Stomach (tissue), 19 donors: ENCODE results near the gene ZAR1L. TPM values are rescaled to one million over a fixed set of nuclear protein-coding genes. Genes with fewer than 3 reads are reported as not detected.
"Not testable (repeated sequence)": the region's sequence is repeated elsewhere in the genome, so short reads cannot be mapped to it uniquely, and the experiment has no call there.

Experiments used
- DNase-seq, 2 donors: peaks; one replicate each; pipeline versions ENCODE4 v3.0.0 to v3.0.0-alpha.2; 2013 to 2019
- H3K27ac ChIP-seq, 5 donors: fragments of 200-600 bp in 4 of 5; sonication (generic) in 4 of 5; one replicate each; pipeline ENCODE4 v1.5.1; 2013 to 2019; ENCODE audit warnings: mild to moderate bottlenecking in 1 of 5, moderate library complexity in 1 of 5
- H3K27me3 ChIP-seq, 3 donors: fragments of 200-600 bp; sonication (generic); one replicate each; pipeline ENCODE4 v1.5.1; 2017 to 2019; ENCODE audit warnings: mixed run types in 1 of 3
- H3K36me3 ChIP-seq, 4 donors: fragments of 200-600 bp; sonication (generic); 1 replicate in 3 of 4; 2 replicates in 1 of 4; pipeline ENCODE4 v1.5.1; 2016 to 2019
- H3K4me1 ChIP-seq, 4 donors: fragments of 200-600 bp; sonication (generic); one replicate each; pipeline ENCODE4 v1.5.1; 2016 to 2019
- H3K4me3 ChIP-seq, 4 donors: fragments of 200-600 bp; sonication (generic) in 3 of 4; one replicate each; pipeline ENCODE4 v1.5.1; 2016 to 2019; ENCODE audit warnings: mild to moderate bottlenecking in 1 of 4
- H3K9me3 ChIP-seq, 4 donors: fragments of 200-600 bp; sonication (generic); one replicate each; pipeline ENCODE4 v1.5.1; 2016 to 2019
- CTCF ChIP-seq, 7 experiments: fragments of 450-650 bp in 4 of 7; fragments of 200-600 bp in 3 of 7; sonication (generic) in 3 of 7; IDR thresholded peaks; one replicate each; pipeline ENCODE4 v1.5.1; 2016 to 2019; ENCODE audit warnings: antibody characterized with exemption in 7 of 7, control low read depth in 2 of 7, mild to moderate bottlenecking in 1 of 7
- EP300 ChIP-seq: sonication (generic); formaldehyde crosslinking; IDR thresholded peaks from one replicate; pipeline ENCODE4 v1.6.1; 2017; ENCODE audit warnings: antibody characterized with exemption
- POLR2A ChIP-seq, 4 donors: fragments of 450-650 bp; IDR thresholded peaks; one replicate each; pipeline ENCODE4 v1.6.1; 2016; ENCODE audit warnings: antibody characterized with exemption in 4 of 4, control low read depth in 2 of 4, mild to moderate bottlenecking in 1 of 4, moderate library complexity in 1 of 4
- POLR2AphosphoS5 ChIP-seq, 3 donors: sonication (generic); formaldehyde crosslinking; IDR thresholded peaks; one replicate each; pipeline ENCODE4 v1.6.1; 2016; ENCODE audit warnings: antibody characterized with exemption in 3 of 3
- WGBS, 5 donors: extraction: QIAGEN DNeasy Blood & Tissue Kit in 3 of 5; methylation state at CpG; one replicate each; pipeline versions ENCODE4 v1.1.5 to v1.1.7; 2013 to 2018; 5-methylcytosine and 5-hydroxymethylcytosine counted together
- intact Hi-C: fragments of 100-400 bp; cut with DNase I; formaldehyde crosslinking; loops from one replicate; pipeline ENCODE4 v1.15.1; 2023; ENCODE audit warnings: low total_unique reads
- long read RNA-seq, 10 donors: transcript quantifications; one replicate each; lab custom pipeline, GENCODE V29; 2026
- polyA plus RNA-seq, 3 donors: library from polyadenylated mRNA; stranded (reverse); fragments of 200-250 nt; gene quantifications; one replicate each; pipeline ENCODE4 v1.2.3, GENCODE V29; 2013
- total RNA-seq, 5 donors: library from RNA; depleted of rRNA; stranded (reverse); fragments of >200 nt; gene quantifications; one replicate each; pipeline versions ENCODE4 v1.1.0 to v1.2.3, GENCODE V29; 2014 to 2016
- donor health status: healthy with polysubstance abuse.
- donor health status: Bipolar disorder and iron deficiency.
- donor health status: healthy.

The ZAR1L gene
- total RNA-seq: not detected
- not detected for polyA plus RNA-seq
- long read RNA-seq, donor 1: 0 reads
- long read RNA-seq, donor 2: 0 reads
- long read RNA-seq, donor 3: 0 reads
- long read RNA-seq, donor 4: 0 reads
- long read RNA-seq, donor 5: 0 reads
- long read RNA-seq, donor 6: 0 reads
- long read RNA-seq, donor 7: 0 reads
- long read RNA-seq, donor 8: 0 reads
- long read RNA-seq, donor 9: 0 reads
- long read RNA-seq, donor 10: 0 reads

GRCh38 chr13:32315238-32316027 is at the start of gene ZAR1L, which contains the start of gene BRCA2:
ZAR1L (minus strand) TSS chr13:32315363; CDS start chr13:32311925, 3,438 bp downstream.
BRCA2 (plus strand) TSS chr13:32315508; CDS start chr13:32316461, 953 bp downstream.
- no peaks in the 10 kb centered on the region for H3K36me3 ChIP-seq
- no peaks in the 10 kb centered on the region for H3K27me3 ChIP-seq
- peak; percentile 90 to 98 for DNase-seq
- TF ChIP-seq CTCF (IDR thresholded peaks at IDR 0.05) (peak in 1 of 7 experiments; percentile 8), POLR2AphosphoS5 (IDR thresholded peaks at IDR 0.05) (peak; percentile 82 to 96 (median 92)), EP300 (no peak), POLR2A (IDR thresholded peaks at IDR 0.05) (peak in 1 of 4 donors; percentile 43)
- H3K9me3 ChIP-seq: no peaks in the 10 kb centered on the region
- intact Hi-C loops: no loop called here
- 0 to 1% (median 1%) methylated on average over 37 to 60 of the region's 60 CpGs for WGBS, 5 donors
- H3K4me3 ChIP-seq: peak within 1 kb of the TSS; percentile 77 to 99 (median 78)
- H3K4me1 ChIP-seq: peaks cover 0 to 14% (median 8%) of the 10 kb centered on the region in 4 donors
- H3K27ac ChIP-seq: peak within 1 kb of the TSS; percentile 94 to 99 (median 96)

- Histone ChIP-seq H3K27me3 (no peaks in the 10 kb centered on the region), H3K27ac (no peak overlapping the region), H3K9me3 (no peaks in the 10 kb centered on the region), H3K4me1 (no peaks in the 10 kb centered on the region), H3K4me3 (no peak overlapping the region), H3K36me3 (no peaks in the 10 kb centered on the region)
- intact Hi-C loops: no loop called here
- WGBS, 5 donors: 77 to 98% (median 95%) methylated on average over 2 of the region's 2 CpGs
- DNase-seq: no peak
- no peak for TF ChIP-seq POLR2AphosphoS5 (IDR thresholded peaks at IDR 0.05)
- TF ChIP-seq POLR2A (IDR thresholded peaks at IDR 0.05): no peak
- no peak for TF ChIP-seq EP300
- no peak for TF ChIP-seq CTCF (IDR thresholded peaks at IDR 0.05)
These were observed 47.4 kb upstream of the ZAR1L start for GRCh38 chr13:32362574-32362973.

- DNase-seq, H3K4me3 ChIP-seq, H3K27me3 ChIP-seq, H3K9me3 ChIP-seq, intact Hi-C loops, H3K27ac ChIP-seq, H3K36me3 ChIP-seq, H3K4me1 ChIP-seq: not testable (repeated sequence)
- 95 to 99% (median 97%) methylated on average over 8 of the region's 8 CpGs for whole genome bisulfite sequencing, 5 donors
These were observed 40.8 kb upstream of the ZAR1L start for GRCh38 chr13:32355935-32356334.

GRCh38 chr13:32354040-32354439 is 38.9 kb upstream of the ZAR1L start:
- no peak for DNase-seq
- TF ChIP-seq POLR2AphosphoS5 (IDR thresholded peaks at IDR 0.05) (no peak), EP300 (no peak), CTCF (IDR thresholded peaks at IDR 0.05) (no peak), POLR2A (IDR thresholded peaks at IDR 0.05) (no peak)
- Histone ChIP-seq H3K27me3 (no peaks in the 10 kb centered on the region), H3K36me3 (no peaks in the 10 kb centered on the region), H3K4me3 (no peak overlapping the region), H3K27ac (no peak overlapping the region), H3K9me3 (no peaks in the 10 kb centered on the region), H3K4me1 (no peaks in the 10 kb centered on the region)
- intact Hi-C loops: no loop called here
- WGBS, 5 donors: 94 to 100% (median 97%) methylated on average over 1 of the region's 1 CpG

- H3K27me3 ChIP-seq, H3K4me1 ChIP-seq, H3K27ac ChIP-seq, H3K9me3 ChIP-seq, H3K36me3 ChIP-seq, intact Hi-C loops, DNase-seq, H3K4me3 ChIP-seq: not testable (repeated sequence)
- WGBS, 5 donors: 90 to 93% (median 92%) methylated on average over 15 of the region's 15 CpGs
These were observed 35.8 kb upstream of the ZAR1L start for GRCh38 chr13:32350839-32351441.
